ENCODE data around the gene OPA3.

OPA3 gene

GRCh38 chr19:45599286-45599685 lies 14.7 kb upstream of the OPA3 start:
- TF ChIP-seq CTCF (IDR thresholded peaks at IDR 0.05; ENCODE audit: insufficient read depth, low read length, poor library complexity, severe bottlenecking): peak; percentile 6
- no peaks in the 10 kb centered on the region for H3K36me3 ChIP-seq (ENCODE audit: control insufficient read depth, insufficient read depth, low read length)
- no peak overlapping the region for H3K4me3 ChIP-seq (replicated peaks; ENCODE audit: low read depth, low read length)
- DNase-seq (ENCODE audit: extremely low read depth, insufficient read length): no peak
- peaks cover 1% of the 10 kb centered on the region for H3K27me3 ChIP-seq (replicated peaks; ENCODE audit: control insufficient read depth, insufficient read depth, low read length)

GRCh38 chr19:45598267-45599001 lies 13.8 kb upstream of the OPA3 start:
- Histone ChIP-seq H3K36me3 (ENCODE audit: control insufficient read depth, insufficient read depth, low read length) (no peaks in the 10 kb centered on the region), H3K4me3 (replicated peaks; ENCODE audit: low read depth, low read length) (no peak overlapping the region; the same call in 1 of the 2 replicates), H3K27me3 (replicated peaks; ENCODE audit: control insufficient read depth, insufficient read depth, low read length) (peaks cover 1% of the 10 kb centered on the region)
- TF ChIP-seq CTCF (IDR thresholded peaks at IDR 0.05; ENCODE audit: insufficient read depth, low read length, poor library complexity, severe bottlenecking): no peak
- no peak for DNase-seq (ENCODE audit: extremely low read depth, insufficient read length)

- no peak overlapping the region for H3K4me3 ChIP-seq (replicated peaks; ENCODE audit: low read depth, low read length)
- H3K27me3 ChIP-seq (replicated peaks; ENCODE audit: control insufficient read depth, insufficient read depth, low read length): peaks cover 1% of the 10 kb centered on the region
- H3K36me3 ChIP-seq (ENCODE audit: control insufficient read depth, insufficient read depth, low read length): no peaks in the 10 kb centered on the region
- TF ChIP-seq CTCF (IDR thresholded peaks at IDR 0.05; ENCODE audit: insufficient read depth, low read length, poor library complexity, severe bottlenecking): no peak
- no peak for DNase-seq (ENCODE audit: extremely low read depth, insufficient read length)
Measured at GRCh38 chr19:45597425-45598111, 13.0 kb upstream of the OPA3 start.

- DNase-seq (ENCODE audit: extremely low read depth, insufficient read length): no peak
- H3K27me3 ChIP-seq (replicated peaks; ENCODE audit: control insufficient read depth, insufficient read depth, low read length): peaks cover 1% of the 10 kb centered on the region
Measured at GRCh38 chr19:45595814-45596213, 11.2 kb upstream of the OPA3 start.

GRCh38 chr19:45593520-45593919 lies 8.9 kb upstream of the OPA3 start:
- no peak for DNase-seq (ENCODE audit: extremely low read depth, insufficient read length)
- Histone ChIP-seq H3K36me3 (ENCODE audit: control insufficient read depth, insufficient read depth, low read length) (no peaks in the 10 kb centered on the region), H3K4me3 (replicated peaks; ENCODE audit: low read depth, low read length) (no peak overlapping the region), H3K27me3 (replicated peaks; ENCODE audit: control insufficient read depth, insufficient read depth, low read length) (peaks cover under 1% of the 10 kb centered on the region; the same call in 1 of the 2 replicates)
- no peak for TF ChIP-seq CTCF (IDR thresholded peaks at IDR 0.05; ENCODE audit: insufficient read depth, low read length, poor library complexity, severe bottlenecking)

More at GRCh38 chr19:45595814-45596213, 11.2 kb upstream of the OPA3 start:
- no peak overlapping the region for H3K4me3 ChIP-seq (replicated peaks; ENCODE audit: low read depth, low read length)
- H3K36me3 ChIP-seq (ENCODE audit: control insufficient read depth, insufficient read depth, low read length): no peaks in the 10 kb centered on the region
- no peak for TF ChIP-seq CTCF (IDR thresholded peaks at IDR 0.05; ENCODE audit: insufficient read depth, low read length, poor library complexity, severe bottlenecking)
